Sigmoid colon (tissue), 4 donors: ENCODE results near the gene SLC6A11.

Experiments used
- EP300 ChIP-seq, 4 donors: sonication (generic); formaldehyde crosslinking; IDR thresholded peaks; one replicate each; pipeline ENCODE4 v1.6.1; 2017; ENCODE audit warnings: antibody characterized with exemption in 4 of 4
- POLR2AphosphoS5 ChIP-seq, 4 donors: sonication (generic); formaldehyde crosslinking; IDR thresholded peaks; one replicate each; pipeline ENCODE4 v1.6.1; 2017; ENCODE audit warnings: antibody characterized with exemption in 4 of 4

- TF ChIP-seq EP300 (IDR thresholded peaks at IDR 0.05) (no peak), POLR2AphosphoS5 (IDR thresholded peaks at IDR 0.05) (no peak)
Measured at GRCh38 chr3:10948326-10948725, 132.3 kb downstream of the SLC6A11 start.
